A375 (cell line): ENCODE measurements around the gene GTF2H4. TPM values are rescaled to one million over a fixed set of nuclear protein-coding genes. Genes with fewer than 3 reads are reported as not detected.

Source experiments
- small RNA-seq: library from RNA; depleted of rRNA; stranded (forward); fragments of <200 nt; gene quantifications from one replicate; pipeline ENCODE3, GENCODE V24; 2014
- total RNA-seq: library from RNA; depleted of rRNA; stranded (reverse); fragments of >200 nt; shearing (Covaris generic); gene quantifications from 2 replicates; pipeline ENCODE4 v1.2.3, GENCODE V29; 2014; rRNA removed

GTF2H4 gene
- 8.3 and 12.6 TPM in 2 replicates for total RNA-seq

GRCh38 chr6:30907758-30908591, at the start of gene GTF2H4:
Gene GTF2H4 (plus strand): TSS chr6:30908207.

DNA sequence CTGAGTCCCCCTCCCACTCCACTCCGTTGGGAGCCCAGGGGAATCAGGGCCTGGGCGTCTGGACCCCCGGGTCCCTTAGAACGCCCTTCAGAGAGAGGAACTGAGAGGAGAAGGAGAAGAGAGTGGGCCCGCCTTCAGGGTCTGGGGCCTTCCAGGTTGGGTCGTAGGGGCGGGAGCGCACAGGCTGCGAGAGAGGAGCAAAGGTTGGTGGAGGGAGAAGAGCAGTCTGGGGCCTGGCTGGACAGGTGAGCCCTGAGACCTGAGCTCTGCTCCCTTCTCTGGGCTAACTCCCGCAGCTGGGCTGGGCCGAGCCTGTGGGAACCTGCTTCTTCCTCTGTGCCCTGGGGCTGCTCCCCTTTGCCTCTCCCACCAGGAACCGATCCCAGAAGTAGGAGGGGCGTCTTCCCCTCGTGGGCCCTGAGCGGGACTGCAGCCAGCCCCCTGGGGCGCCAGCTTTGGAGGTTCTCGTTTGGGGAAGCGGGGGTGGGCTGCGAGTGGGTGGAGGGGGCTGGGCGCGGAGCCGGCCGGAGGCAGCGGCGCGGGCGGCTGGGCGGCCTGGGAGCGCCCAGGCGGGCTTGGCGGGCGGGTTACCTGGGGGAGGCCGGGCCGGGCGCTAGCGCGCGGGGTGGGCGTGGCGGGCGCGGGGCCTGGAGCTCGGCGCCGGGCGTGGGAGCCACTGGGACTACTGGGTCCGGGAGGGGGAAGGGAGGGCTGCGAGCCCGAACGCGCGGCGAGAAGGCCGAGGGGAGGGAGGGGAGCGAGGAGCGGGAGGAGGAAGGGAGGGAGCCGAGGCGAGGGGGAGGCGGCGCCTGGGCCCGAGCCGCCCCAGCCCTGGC, 24.1 kb upstream of the GTF2H4 start, which contains the start of gene DDR1:
DDR1 (plus strand) TSS at position 835 of the 836 bp plus-strand sequence. CDS start 4,211 bp downstream, outside the sequence.

GRCh38 chr6:30914076-30914853, 6.3 kb downstream of the GTF2H4 start, which contains the start of gene VARS2:
Gene VARS2 (plus strand): TSS chr6:30914238. CDS start chr6:30914837, 599 bp downstream.

GRCh38 chr6:30931969-30932645, 24.1 kb downstream of the GTF2H4 start, which contains the start of gene SFTA2:
Gene SFTA2 (minus strand): TSS chr6:30932170. CDS start chr6:30932096, 74 bp downstream.

GRCh38 chr6:30940361-30940986, 32.5 kb downstream of the GTF2H4 start, which contains the start of gene MUCL3:
Gene MUCL3 (plus strand): TSS chr6:30940973. CDS start chr6:30941000, 27 bp downstream.

Small RNA genes within 50 kb of the gene (small RNA-seq; reads per million reads assigned to genes)
- not detected for gene RF00019

Other genes starting within 250 kb of the GTF2H4 start
- 41.0 and 53.8 TPM in 2 replicates for gene DHX16, start 235.2 kb upstream of the GTF2H4 start, total RNA-seq
- gene PPP1R18, start 221.6 kb upstream of the GTF2H4 start, total RNA-seq, result 43.3 and 52.6 TPM in 2 replicates
- 5.7 and 7.7 TPM in 2 replicates for gene NRM, start 217.2 kb upstream of the GTF2H4 start, total RNA-seq
- 7.2 and 10.0 TPM in 2 replicates for gene MDC1, start 190.9 kb upstream of the GTF2H4 start, total RNA-seq
- gene TUBB, start 187.9 kb upstream of the GTF2H4 start, total RNA-seq, result 662 and 749 TPM in 2 replicates
- gene FLOT1, start 165.5 kb upstream of the GTF2H4 start, total RNA-seq, result 72.6 and 83.5 TPM in 2 replicates
- gene IER3, start 163.7 kb upstream of the GTF2H4 start, total RNA-seq, result 799 and 821 TPM in 2 replicates
- gene DDR1, start 23.7 kb upstream of the GTF2H4 start, total RNA-seq, result 67.4 and 78.5 TPM in 2 replicates
- 25.2 and 25.5 TPM in 2 replicates for gene VARS2, start 6.0 kb downstream of the GTF2H4 start, total RNA-seq
- not detected in 2 replicates for gene SFTA2, start 24.0 kb downstream of the GTF2H4 start, total RNA-seq
- not detected in 2 replicates for gene MUCL3, start 32.8 kb downstream of the GTF2H4 start, total RNA-seq
- gene MUC21, start 75.5 kb downstream of the GTF2H4 start, total RNA-seq, result not detected in 2 replicates
- not detected in 2 replicates for gene MUC22, start 102.3 kb downstream of the GTF2H4 start, total RNA-seq
- not detected in 2 replicates for gene C6orf15, start 204.4 kb downstream of the GTF2H4 start, total RNA-seq
- 1.1 and 8.5 TPM in 2 replicates for gene PSORS1C1, start 206.6 kb downstream of the GTF2H4 start, total RNA-seq
- gene CDSN, start 212.2 kb downstream of the GTF2H4 start, total RNA-seq, result not detected in 2 replicates
- gene PSORS1C2, start 230.9 kb downstream of the GTF2H4 start, total RNA-seq, result not detected in 2 replicates
- 16.3 and 19.2 TPM in 2 replicates for gene CCHCR1, start 249.6 kb downstream of the GTF2H4 start, total RNA-seq